Psoas muscle (tissue), 8 donors: ENCODE results near the gene PCGF5. TPM values are rescaled to one million over a fixed set of nuclear protein-coding genes. Genes with fewer than 3 reads are reported as not detected.

ENCODE experiments used
- ATAC-seq, 4 donors: fragments of 200-7000 bp; cut with Tn5 transposase; one replicate each; pipeline ENCODE4 v1.9.1; 2020; ENCODE audit warnings: moderate library complexity in 3 of 4, mild to moderate bottlenecking in 2 of 4
- DNase-seq, 2 donors: peaks; one replicate each; pipeline ENCODE4 v3.0.0-alpha.2; 2020
- H3K27ac ChIP-seq: fragments of 200-600 bp; one replicate; pipeline ENCODE4 v1.8.0; 2022
- H3K27me3 ChIP-seq, 3 donors: fragments of 200-600 bp in 1 of 3; one replicate each; pipeline versions ENCODE4 v1.6.1 to v1.8.0; 2013 to 2022; ENCODE audit warnings: low read length in 2 of 3, mild to moderate bottlenecking in 2 of 3, moderate library complexity in 1 of 3; ENCODE audit not compliant: insufficient read depth in 3 of 3
- H3K36me3 ChIP-seq, 2 donors: fragments of 200-600 bp in 1 of 2; one replicate each; pipeline versions ENCODE4 v1.6.1 to v1.8.0; 2013 to 2022; ENCODE audit warnings: low read depth in 1 of 2, mild to moderate bottlenecking in 1 of 2, moderate library complexity in 1 of 2; ENCODE audit not compliant: insufficient read depth in 1 of 2
- H3K4me1 ChIP-seq: fragments of 200-600 bp; one replicate; pipeline ENCODE4 v1.8.0; 2022
- H3K4me3 ChIP-seq: fragments of 200-600 bp; one replicate; pipeline ENCODE4 v1.8.0; 2022; ENCODE audit warnings: mild to moderate bottlenecking
- H3K9me3 ChIP-seq: fragments of 200-600 bp; one replicate; pipeline ENCODE4 v1.8.0; 2022
- CTCF ChIP-seq: fragments of 200-600 bp; IDR thresholded peaks from one replicate; pipeline ENCODE4 v1.8.0; 2022; ENCODE audit warnings: antibody characterized with exemption
- WGBS, 3 donors: extraction: QIAGEN DNeasy Blood & Tissue Kit; methylation state at CpG; one replicate each; pipeline versions ENCODE4 v1.1.6 to v1.1.7; 2013; 5-methylcytosine and 5-hydroxymethylcytosine counted together
- intact Hi-C, 2 donors: fragments of 100-400 bp; cut with DNase I; formaldehyde crosslinking; loops; one replicate each; pipeline versions ENCODE4 v1.11.0 to v1.14.2; 2022
- long read RNA-seq, 2 donors: library from polyadenylated mRNA; unstranded; transcript quantifications; one replicate each; pipeline ENCODE4 v2.0.0, GENCODE V29; 2021
- polyA plus RNA-seq, 3 donors: library from polyadenylated mRNA; stranded (reverse); fragments of 200-250 nt; gene quantifications; one replicate each; pipeline ENCODE4 v1.2.3, GENCODE V29; 2013
- total RNA-seq, 4 donors: library from RNA; stranded (reverse); fragmentation: NEBNext Ultra II Directional in 2 of 4; extraction: Animal tissue kit (Norgen Biotek cat#: 25700) in 2 of 4; gene quantifications; one replicate each; pipeline versions ENCODE4 v1.2.1 to v1.2.4, GENCODE V29; 2021 to 2023
- donor health status: healthy with polysubstance abuse.
- donor health status: DM: no; HTN: no; CAD: no; lungs with moderate emphysema.
- donor health status: Bipolar disorder and iron deficiency.
- donor health status: healthy.
- donor health status: DM: yes; HTN: yes; CAD: no.
- donor health status: DM: no; HTN: no; CAD: no.
- donor health status: DM: no; HTN: no; CAD: no.
- donor health status: DM: yes; HTN: yes; CAD: no.

The PCGF5 gene
- total RNA-seq (10 to 100 TPM; 30.3 to 85.2 (median 57.4) TPM), polyA plus RNA-seq (100 to 1,000 TPM in 1 of 3 donors, 10 to 100 TPM in 2; 56.5 to 126 (median 57.8) TPM)
- long read RNA-seq, donor 1, full-length matches to known transcripts, result 13 of 22 reads
- long read RNA-seq, donor 1, partial matches to known transcripts, result 2 of 22 reads
- long read RNA-seq, donor 1, other reads (novel, unspliced or antisense), result 7 of 22 reads
- long read RNA-seq, donor 2, full-length matches to known transcripts, result 29 of 67 reads
- long read RNA-seq, donor 2, partial matches to known transcripts, result 0 of 67 reads
- long read RNA-seq, donor 2, other reads (novel, unspliced or antisense), result 38 of 67 reads

GRCh38 chr10:91220194-91220953 is at the start of gene PCGF5:
PCGF5 (plus strand) TSS chr10:91220663; CDS start chr10:91222872, 2,209 bp downstream.
- Histone ChIP-seq H3K27ac (peak within 1 kb of the TSS; percentile 88), H3K27me3 (no peaks in the 10 kb centered on the region), H3K4me3 (peak within 1 kb of the TSS; percentile 82), H3K36me3 (peaks cover 1 to 4% of the 10 kb centered on the region in 2 donors), H3K9me3 (no peaks in the 10 kb centered on the region), H3K4me1 (peaks cover 42% of the 10 kb centered on the region)
- peak; percentile 37 for TF ChIP-seq CTCF
- WGBS, 3 donors, result 1 to 2% (median 1%) methylated on average over 39 to 66 of the region's 66 CpGs
- intact Hi-C loops, result loop anchor here (2.0 to 5.0 kb wide), 2 partner anchors 58 kb away; no protein-coding TSS in a partner anchor
- ATAC-seq (peak; percentile 98 to 100 (median 99)), DNase-seq (peak; percentile 91 to 96)

- intact Hi-C loops, result no loop called here
- Histone ChIP-seq H3K4me3 (no peak overlapping the region), H3K27ac (no peak overlapping the region), H3K27me3 (no peaks in the 10 kb centered on the region), H3K9me3 (no peaks in the 10 kb centered on the region), H3K4me1 (peaks cover 18% of the 10 kb centered on the region), H3K36me3 (no peaks in the 10 kb centered on the region)
- DNase-seq (no peak), ATAC-seq (peak in 1 of 4 donors; percentile 10)
- no peak for TF ChIP-seq CTCF
- WGBS, 3 donors, result 70 to 87% (median 73%) methylated on average over 3 of the region's 3 CpGs
Measured at GRCh38 chr10:91171485-91171884, 49.0 kb upstream of the PCGF5 start.

GRCh38 chr10:91172348-91172747 is 48.1 kb upstream of the PCGF5 start:
- Histone ChIP-seq H3K27ac (no peak overlapping the region), H3K9me3 (no peaks in the 10 kb centered on the region), H3K4me3 (no peak overlapping the region), H3K36me3 (no peaks in the 10 kb centered on the region), H3K27me3 (no peaks in the 10 kb centered on the region), H3K4me1 (peaks cover 16% of the 10 kb centered on the region)
- no peak for DNase-seq
- intact Hi-C loops, result no loop called here
- TF ChIP-seq CTCF, result no peak
- 92 to 99% (median 93%) methylated on average over 2 of the region's 2 CpGs for WGBS, 3 donors
- peak in 3 of 4 donors; percentile 15 to 47 (median 36) for ATAC-seq

- ATAC-seq (peak; percentile 83 to 92 (median 88)), DNase-seq (peak; percentile 31 to 58)
- WGBS, 3 donors, result 64 to 88% (median 74%) methylated on average over 8 of the region's 8 CpGs
- no peaks in the 10 kb centered on the region for H3K9me3 ChIP-seq
- H3K36me3 ChIP-seq, result no peaks in the 10 kb centered on the region
- no peak for TF ChIP-seq CTCF
- no peak overlapping the region for H3K4me3 ChIP-seq
- peaks cover 26% of the 10 kb centered on the region for H3K4me1 ChIP-seq
- H3K27ac ChIP-seq, result peak overlapping the region; percentile 19
- H3K27me3 ChIP-seq, result no peaks in the 10 kb centered on the region
- intact Hi-C loops, result no loop called here
Measured at GRCh38 chr10:91185239-91185875, 35.1 kb upstream of the PCGF5 start.
